Measurements from ENCODE around the gene NECTIN1. TPM values are rescaled to one million over a fixed set of nuclear protein-coding genes. Genes with fewer than 3 reads are reported as not detected.

The NECTIN1 gene
- total and polyA plus RNA-seq, 2 donors (not counting 3 experiments of a cell fraction or from before 2014, with no cell fraction given) = 10.8 to 23.6 TPM

DNA sequence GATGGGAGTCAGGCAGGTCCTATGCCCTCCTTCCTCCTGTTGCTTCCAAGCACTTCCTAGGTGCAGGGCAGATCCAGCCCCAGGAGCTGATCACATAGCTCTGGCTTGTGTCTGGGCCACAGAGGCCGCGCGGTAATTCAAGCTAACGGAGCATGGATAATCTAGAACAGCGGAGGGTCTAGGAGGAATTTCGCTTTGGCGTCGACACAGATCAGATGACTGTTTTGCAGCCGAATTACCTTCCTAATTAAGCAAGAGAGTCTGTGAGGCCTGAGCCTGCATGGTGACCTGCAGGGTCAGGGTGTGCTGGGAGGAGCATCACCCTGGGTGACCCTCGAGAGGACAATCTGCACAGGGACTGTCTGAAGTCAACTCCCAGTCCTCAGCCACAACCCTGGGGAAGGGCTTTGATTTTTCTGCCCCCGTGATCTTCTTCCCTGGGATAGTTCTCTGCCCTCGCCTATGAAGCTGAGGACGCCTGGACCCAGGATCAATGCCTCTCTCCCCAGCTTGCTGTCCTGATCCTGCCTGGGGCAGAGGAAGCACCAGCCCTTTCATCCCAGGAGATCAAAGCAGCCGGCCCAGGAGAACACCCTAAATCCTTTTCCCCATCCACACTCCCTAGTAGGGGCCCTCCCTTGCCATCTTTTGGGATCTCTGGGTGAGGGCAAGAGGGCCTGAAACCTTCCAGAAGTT lies 11.0 kb downstream of the NECTIN1 start:
- no peaks in the 10 kb centered on the region for H4K20me1 ChIP-seq (replicated peaks; ENCODE audit: control insufficient read depth, extremely low read depth, insufficient read depth, low read length)
- BruUV-seq (replicated peaks) = no TSS peak
- POLR2A ChIA-PET = no interaction called here
- H3K9me3 ChIP-seq (replicated peaks; ENCODE audit: control insufficient read depth, insufficient read depth, low read length) = no peaks in the 10 kb centered on the region
- H3K36me3 ChIP-seq (ENCODE audit: control insufficient read depth in 2 of 2, extremely low read depth in 1 of 2, insufficient read depth in 2 of 2, low read length in 2 of 2) = no peaks in the 10 kb centered on the region
- no peak overlapping the region for H3K9ac ChIP-seq (replicated peaks; ENCODE audit: extremely low read depth, insufficient read depth, low read length)
- no peak overlapping the region for H3K4me3 ChIP-seq (replicated peaks in 1 of 3; ENCODE audit: insufficient read depth in 1 of 3, low read depth in 1 of 3, low read length in 3 of 3)
- CTCF ChIA-PET = interaction anchor here (1.4 to 2.5 kb wide), 2 partner anchors 9 to 11 kb away, joined by 3 to 10 read pairs; partner anchors contain the start of gene NECTIN1
- no peaks in the 10 kb centered on the region for H3K9me1 ChIP-seq (replicated peaks; ENCODE audit: control insufficient read depth, extremely low read depth, insufficient read depth, low read length)
- DNase-seq (ENCODE audit: low read depth, low spot score) = no peak
- no peak overlapping the region for H2AFZ ChIP-seq (ENCODE audit: low read depth, low read length)
- intact Hi-C loops (cut with micrococcal nuclease) = no loop called here
- peaks cover 6% of the 10 kb centered on the region for H3K4me1 ChIP-seq (ENCODE audit: control insufficient read depth, extremely low read depth, insufficient read depth, low read length)
- no peak for FAIRE-seq
- H3K79me2 ChIP-seq (ENCODE audit: control insufficient read depth, insufficient read depth, low read length) = peaks cover 2% of the 10 kb centered on the region
- no peaks in the 10 kb centered on the region for H3K27me3 ChIP-seq (ENCODE audit: control insufficient read depth in 2 of 2, insufficient read depth in 2 of 2, low read length in 2 of 2)
- H3K4me2 ChIP-seq (ENCODE audit: insufficient read depth, low read length) = no peak overlapping the region
- no peak overlapping the region for H3K27ac ChIP-seq (ENCODE audit: insufficient read depth, low read depth, low read length)
- TF ChIP-seq FOS (IDR thresholded peaks at IDR 0.05; ENCODE audit: borderline replicate concordance, insufficient read depth, low read length) = no peak
- TF ChIP-seq, protein P1, sequence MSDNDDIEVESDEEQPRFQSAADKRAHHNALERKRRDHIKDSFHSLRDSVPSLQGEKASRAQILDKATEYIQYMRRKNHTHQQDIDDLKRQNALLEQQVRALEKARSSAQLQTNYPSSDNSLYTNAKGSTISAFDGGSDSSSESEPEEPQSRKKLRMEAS (IDR thresholded peaks at IDR 0.05; ENCODE audit: insufficient read depth, insufficient read length) = no peak
- TF ChIP-seq POLR2A (IDR thresholded peaks at IDR 0.05; ENCODE audit: low read depth, low read length) = no peak
- TF ChIP-seq JUN (IDR thresholded peaks at IDR 0.05; ENCODE audit: borderline replicate concordance, insufficient read depth, insufficient read length, low read depth) = no peak
- TF ChIP-seq POLR2AphosphoS5 (IDR thresholded peaks at IDR 0.05; ENCODE audit: insufficient read depth, low read depth, low read length) = no peak
- no peak for TF ChIP-seq EZH2 (IDR thresholded peaks at IDR 0.05; ENCODE audit: borderline replicate concordance, low read depth, low read length, severe bottlenecking)
- TF ChIP-seq MYC (IDR thresholded peaks at IDR 0.05; ENCODE audit: low read depth, low read length) = no peak
- TF ChIP-seq GATA2 (IDR thresholded peaks at IDR 0.05; ENCODE audit: insufficient read depth, insufficient read length, low read depth, low read length) = no peak
- TF ChIP-seq, protein P2, sequence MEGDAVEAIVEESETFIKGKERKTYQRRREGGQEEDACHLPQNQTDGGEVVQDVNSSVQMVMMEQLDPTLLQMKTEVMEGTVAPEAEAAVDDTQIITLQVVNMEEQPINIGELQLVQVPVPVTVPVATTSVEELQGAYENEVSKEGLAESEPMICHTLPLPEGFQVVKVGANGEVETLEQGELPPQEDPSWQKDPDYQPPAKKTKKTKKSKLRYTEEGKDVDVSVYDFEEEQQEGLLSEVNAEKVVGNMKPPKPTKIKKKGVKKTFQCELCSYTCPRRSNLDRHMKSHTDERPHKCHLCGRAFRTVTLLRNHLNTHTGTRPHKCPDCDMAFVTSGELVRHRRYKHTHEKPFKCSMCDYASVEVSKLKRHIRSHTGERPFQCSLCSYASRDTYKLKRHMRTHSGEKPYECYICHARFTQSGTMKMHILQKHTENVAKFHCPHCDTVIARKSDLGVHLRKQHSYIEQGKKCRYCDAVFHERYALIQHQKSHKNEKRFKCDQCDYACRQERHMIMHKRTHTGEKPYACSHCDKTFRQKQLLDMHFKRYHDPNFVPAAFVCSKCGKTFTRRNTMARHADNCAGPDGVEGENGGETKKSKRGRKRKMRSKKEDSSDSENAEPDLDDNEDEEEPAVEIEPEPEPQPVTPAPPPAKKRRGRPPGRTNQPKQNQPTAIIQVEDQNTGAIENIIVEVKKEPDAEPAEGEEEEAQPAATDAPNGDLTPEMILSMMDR (IDR thresholded peaks at IDR 0.05; ENCODE audit: extremely low read depth in 1 of 2, insufficient read depth in 1 of 2, low read depth in 1 of 2, low read length in 2 of 2) = no peak
- dilution Hi-C loops (cut with MboI; ENCODE audit: extremely low pct_ligation_motif_present, low sequenced_read_pairs) = no loop called here

All from endothelial cell of umbilical vein (primary cell).